Prostate gland (tissue), 2 donors: Measurements from ENCODE around the gene MCFD2. TPM values are rescaled to one million over a fixed set of nuclear protein-coding genes. Genes with fewer than 3 reads are reported as not detected.

Source experiments
- DNase-seq: peaks from one replicate; pipeline ENCODE4 v3.0.0-alpha.2; 2019; ENCODE audit warnings: low spot score
- H3K27ac ChIP-seq, 2 donors: fragments of 200-600 bp; sonication (generic); 2 replicates each; pipeline ENCODE4 v1.5.1; 2017 to 2019
- H3K27me3 ChIP-seq: fragments of 200-600 bp; sonication (generic); replicated peaks from 2 replicates; pipeline ENCODE4 v1.5.1; 2019; ENCODE audit not compliant: insufficient read depth
- H3K36me3 ChIP-seq, 2 donors: fragments of 200-600 bp; sonication (generic); 1 replicate in 1 of 2; 2 replicates in 1 of 2; pipeline versions ENCODE4 v1.5.1 to v1.8.1; 2017 to 2019
- H3K4me1 ChIP-seq: fragments of 200-600 bp; sonication (generic); replicated peaks from 2 replicates; pipeline ENCODE4 v1.5.1; 2019
- H3K4me3 ChIP-seq, 2 donors: fragments of 200-600 bp; sonication (generic); 2 replicates each; pipeline ENCODE4 v1.5.1; 2017 to 2019
- H3K9me3 ChIP-seq: fragments of 200-600 bp; sonication (generic); 2 replicates; pipeline ENCODE4 v1.5.1; 2017
- CTCF ChIP-seq, 4 experiments: fragments of 200-600 bp in 2 of 4; fragments of 450-650 bp in 2 of 4; sonication (generic) in 2 of 4; IDR thresholded peaks; 1 replicate in 3 of 4; 2 replicates in 1 of 4; pipeline ENCODE4 v1.5.1; 2016 to 2019; ENCODE audit warnings: antibody characterized with exemption in 4 of 4, mild to moderate bottlenecking in 2 of 4, moderate library complexity in 2 of 4
- POLR2A ChIP-seq: fragments of 450-650 bp; IDR thresholded peaks from one replicate; pipeline ENCODE4 v1.6.1; 2016; ENCODE audit warnings: antibody characterized with exemption, mild to moderate bottlenecking
- POLR2AphosphoS5 ChIP-seq: sonication (generic); formaldehyde crosslinking; IDR thresholded peaks from one replicate; pipeline ENCODE4 v1.6.1; 2017; ENCODE audit warnings: antibody characterized with exemption
- WGBS: methylation state at CpG from one replicate; pipeline ENCODE4 v1.1.5; 2018; 5-methylcytosine and 5-hydroxymethylcytosine counted together
- intact Hi-C: fragments of 100-400 bp; cut with DNase I; formaldehyde crosslinking; loops from one replicate; pipeline ENCODE4 v1.14.2; 2022
- total RNA-seq, 2 donors: library from RNA; depleted of rRNA; stranded (reverse); fragments of >200 nt; gene quantifications; one replicate each; pipeline ENCODE4 v1.1.0, GENCODE V29; 2016

Gene MCFD2
- total RNA-seq, 2 donors from 2014 or later, result 77.9 to 88.4 TPM

- intact Hi-C loops, result no loop called here
- TF ChIP-seq CTCF (IDR thresholded peaks at IDR 0.05) (no peak), POLR2AphosphoS5 (no peak), POLR2A (no peak)
- Histone ChIP-seq H3K27me3 (no peaks in the 10 kb centered on the region), H3K27ac (peak overlapping the region; percentile 84 to 88), H3K4me1 (peaks cover 5% of the 10 kb centered on the region), H3K4me3 (no peak overlapping the region), H3K36me3 (no peaks in the 10 kb centered on the region), H3K9me3 (no peaks in the 10 kb centered on the region)
- 73% methylated on average over 13 of the region's 13 CpGs for WGBS
- DNase-seq, result no peak
Observed at GRCh38 chr2:46939626-46940359, 24.2 kb upstream of the MCFD2 start.

- Histone ChIP-seq H3K27ac (no peak overlapping the region), H3K4me1 (peaks cover 3% of the 10 kb centered on the region), H3K36me3 (no peaks in the 10 kb centered on the region), H3K4me3 (no peak overlapping the region), H3K27me3 (no peaks in the 10 kb centered on the region), H3K9me3 (no peaks in the 10 kb centered on the region)
- intact Hi-C loops, result no loop called here
- 89% methylated on average over 4 of the region's 4 CpGs for WGBS
- no peak for TF ChIP-seq POLR2A
- peak in 1 of 4 experiments; percentile 25 for TF ChIP-seq CTCF (IDR thresholded peaks at IDR 0.05)
- DNase-seq, result no peak
Observed at GRCh38 chr2:46937471-46937901, 21.9 kb upstream of the MCFD2 start.

GRCh38 chr2:46936566-46936965 is 21.0 kb upstream of the MCFD2 start:
- intact Hi-C loops, result no loop called here
- H3K27me3 ChIP-seq, result no peaks in the 10 kb centered on the region
- no peak for TF ChIP-seq CTCF (IDR thresholded peaks at IDR 0.05)
- TF ChIP-seq POLR2AphosphoS5, result no peak
- no peak for TF ChIP-seq POLR2A
- DNase-seq, result no peak
- H3K36me3 ChIP-seq, result no peaks in the 10 kb centered on the region
- H3K9me3 ChIP-seq, result no peaks in the 10 kb centered on the region
- H3K4me1 ChIP-seq, result no peaks in the 10 kb centered on the region
- WGBS, result 90% methylated on average over 5 of the region's 5 CpGs
- H3K27ac ChIP-seq, result no peak overlapping the region
- no peak overlapping the region for H3K4me3 ChIP-seq

- 95% methylated on average over 5 of the region's 5 CpGs for WGBS
- DNase-seq, result no peak
- no peak overlapping the region for H3K4me3 ChIP-seq
- H3K36me3 ChIP-seq, result no peaks in the 10 kb centered on the region
- no peaks in the 10 kb centered on the region for H3K4me1 ChIP-seq
- intact Hi-C loops, result no loop called here
- H3K27me3 ChIP-seq, result no peaks in the 10 kb centered on the region
- no peak overlapping the region for H3K27ac ChIP-seq
- TF ChIP-seq POLR2A, result no peak
- TF ChIP-seq CTCF (IDR thresholded peaks at IDR 0.05), result no peak
- TF ChIP-seq POLR2AphosphoS5, result no peak
- H3K9me3 ChIP-seq, result no peaks in the 10 kb centered on the region
Observed at GRCh38 chr2:46935071-46935470, 19.5 kb upstream of the MCFD2 start.

GRCh38 chr2:46929612-46930011 is 14.0 kb upstream of the MCFD2 start:
- TF ChIP-seq CTCF (IDR thresholded peaks at IDR 0.05), result no peak
- no peak for TF ChIP-seq POLR2AphosphoS5
- no peak for TF ChIP-seq POLR2A
- WGBS, result 100% methylated on average over 1 of the region's 1 CpG
- no peaks in the 10 kb centered on the region for H3K9me3 ChIP-seq
- no peak for DNase-seq
- H3K4me3 ChIP-seq, result no peak overlapping the region
- H3K4me1 ChIP-seq, result no peaks in the 10 kb centered on the region
- no peaks in the 10 kb centered on the region for H3K27me3 ChIP-seq
- no peaks in the 10 kb centered on the region for H3K36me3 ChIP-seq
- intact Hi-C loops, result no loop called here
- no peak overlapping the region for H3K27ac ChIP-seq
